Uterus (tissue), 2 donors: ENCODE measurements around the gene MRPS15.

ENCODE experiments used
- CTCF ChIP-seq, 4 experiments: fragments of 200-600 bp in 2 of 4; fragments of 450-650 bp in 2 of 4; sonication (generic) in 2 of 4; IDR thresholded peaks; one replicate each; pipeline ENCODE4 v1.5.1; 2016 to 2019; ENCODE audit warnings: antibody characterized with exemption in 4 of 4, mild to moderate bottlenecking in 2 of 4, moderate library complexity in 1 of 4
- POLR2A ChIP-seq, 2 donors: fragments of 450-650 bp; IDR thresholded peaks; one replicate each; pipeline ENCODE4 v1.6.1; 2016; ENCODE audit warnings: antibody characterized with exemption in 2 of 2, mild to moderate bottlenecking in 1 of 2, moderate library complexity in 1 of 2

GRCh38 chr1:36486439-36487335 lies 22.5 kb upstream of the MRPS15 start:
- no peak for TF ChIP-seq CTCF (IDR thresholded peaks at IDR 0.05)
- no peak for TF ChIP-seq POLR2A (IDR thresholded peaks at IDR 0.05)
